ENCODE data around the gene FAIM2. TPM values are rescaled to one million over a fixed set of nuclear protein-coding genes. Genes with fewer than 3 reads are reported as not detected.
"Not testable (repeated sequence)": the region's sequence is repeated elsewhere in the genome, so short reads cannot be mapped to it uniquely, and the experiment has no call there.

FAIM2 gene
- total RNA-seq, 1 experiment from 2014 or later = 0.49 TPM

GRCh38 chr12:49863946-49864797 lies 39.5 kb downstream of the FAIM2 start:
- DNase-seq (ENCODE audit: low read depth, low spot score) (no peak), ATAC-seq (no peak)
- no TSS peak for BruUV-seq (replicated peaks)
- Histone ChIP-seq H3K36me3 (ENCODE audit: control insufficient read depth, insufficient read depth, low read length) (no peaks in the 10 kb centered on the region), H3K27me3 (ENCODE audit: control insufficient read depth, insufficient read depth, low read length) (no peaks in the 10 kb centered on the region), H3K9me3 (ENCODE audit: control insufficient read depth, insufficient read depth, low read depth, low read length) (no peaks in the 10 kb centered on the region), H3K4me1 (ENCODE audit: control insufficient read depth, insufficient read depth, low read length) (peaks cover 17% of the 10 kb centered on the region), H3K27ac (ENCODE audit: low read length) (no peak overlapping the region; the same call in 1 of the 2 replicates), H3K4me3 (ENCODE audit: low read depth in 2 of 2, low read length in 2 of 2) (no peak overlapping the region)
- ChIA-PET POLR2A (interaction anchor here (0.6 kb wide), 1 partner anchor 1321 kb away, joined by 3 read pairs; no protein-coding TSS in a partner anchor), CTCF (interaction anchor here (0.7 kb wide), 1 partner anchor 207 kb away, joined by 4 read pairs; no protein-coding TSS in a partner anchor)
- in situ Hi-C loops (cut with HindIII; ENCODE audit: low pct_unique_long_range_greater_than_20kb, low sequenced_read_pairs) = no loop called here
- intact Hi-C loops (cut with micrococcal nuclease; ENCODE audit: unreplicated experiment) = loop anchor here (10.0 kb wide), 1 partner anchor 191 kb away; the partner anchor contains the start of gene ASIC1
- no peak for TF ChIP-seq SIN3A (IDR thresholded peaks at IDR 0.05; ENCODE audit: borderline replicate concordance, insufficient read depth, low read depth, low read length)
- no peak for TF ChIP-seq POLR2AphosphoS5 (IDR thresholded peaks at IDR 0.05; ENCODE audit: low read depth, low read length)
- no peak for TF ChIP-seq REST (IDR thresholded peaks at IDR 0.05; ENCODE audit: insufficient read depth in 1 of 2, low read depth in 2 of 2, low read length in 1 of 2)
- TF ChIP-seq CTCF (IDR thresholded peaks at IDR 0.05) = no peak
- no peak for TF ChIP-seq TCF7L2 (IDR thresholded peaks at IDR 0.05; ENCODE audit: low read depth, low read length)

- H3K9me3 ChIP-seq (ENCODE audit: control insufficient read depth, insufficient read depth, low read depth, low read length); BruUV-seq (replicated peaks); H3K36me3 ChIP-seq (ENCODE audit: control insufficient read depth, insufficient read depth, low read length); H3K27ac ChIP-seq (ENCODE audit: low read length); H3K4me1 ChIP-seq (ENCODE audit: control insufficient read depth, insufficient read depth, low read length); ATAC-seq; in situ Hi-C loops (cut with HindIII; ENCODE audit: low pct_unique_long_range_greater_than_20kb, low sequenced_read_pairs); DNase-seq (ENCODE audit: low read depth, low spot score); H3K27me3 ChIP-seq (ENCODE audit: control insufficient read depth, insufficient read depth, low read length); CTCF ChIA-PET; H3K4me3 ChIP-seq (ENCODE audit: low read depth in 2 of 2, low read length in 2 of 2); POLR2A ChIA-PET: not testable (repeated sequence)
- intact Hi-C loops (cut with micrococcal nuclease; ENCODE audit: unreplicated experiment) = loop anchor here (10.0 kb wide), 1 partner anchor 194 kb away; the partner anchor contains the start of gene ASIC1
Observed at GRCh38 chr12:49860921-49861320, 42.8 kb downstream of the FAIM2 start.

- BruUV-seq (replicated peaks); intact Hi-C loops (cut with micrococcal nuclease; ENCODE audit: unreplicated experiment); H3K4me1 ChIP-seq (ENCODE audit: control insufficient read depth, insufficient read depth, low read length); H3K4me3 ChIP-seq (ENCODE audit: low read depth in 2 of 2, low read length in 2 of 2); in situ Hi-C loops (cut with HindIII; ENCODE audit: low pct_unique_long_range_greater_than_20kb, low sequenced_read_pairs); ATAC-seq; H3K27me3 ChIP-seq (ENCODE audit: control insufficient read depth, insufficient read depth, low read length); DNase-seq (ENCODE audit: low read depth, low spot score); H3K27ac ChIP-seq (ENCODE audit: low read length); H3K36me3 ChIP-seq (ENCODE audit: control insufficient read depth, insufficient read depth, low read length); H3K9me3 ChIP-seq (ENCODE audit: control insufficient read depth, insufficient read depth, low read depth, low read length): not testable (repeated sequence)
- CTCF ChIA-PET = interaction anchor here (0.7 kb wide), 1 partner anchor 11 kb away, joined by 5 read pairs; no protein-coding TSS in a partner anchor
- POLR2A ChIA-PET = interaction anchor here (0.7 kb wide), 1 partner anchor 211 kb away, joined by 7 read pairs; no protein-coding TSS in a partner anchor
Observed at GRCh38 chr12:49855890-49856289, 47.8 kb downstream of the FAIM2 start.

Data from Panc1 (cell line).